LNCAP (cell line): ENCODE data around the gene ARHGAP11A.
A peak's percentile ranks its signal among the peaks of the same experiment; 100 is the strongest.

ENCODE experiments used
- TF ChIP-seq, protein P1 (sequence below): fragments of 450-650 bp; IDR thresholded peaks from 2 replicates; pipeline ENCODE4 v1.5.1; 2017; ENCODE audit warnings: mild to moderate bottlenecking

The ARHGAP11A gene

GRCh38 chr15:32642667-32643435 lies 27.5 kb downstream of the ARHGAP11A start:
- TF ChIP-seq, protein P1, sequence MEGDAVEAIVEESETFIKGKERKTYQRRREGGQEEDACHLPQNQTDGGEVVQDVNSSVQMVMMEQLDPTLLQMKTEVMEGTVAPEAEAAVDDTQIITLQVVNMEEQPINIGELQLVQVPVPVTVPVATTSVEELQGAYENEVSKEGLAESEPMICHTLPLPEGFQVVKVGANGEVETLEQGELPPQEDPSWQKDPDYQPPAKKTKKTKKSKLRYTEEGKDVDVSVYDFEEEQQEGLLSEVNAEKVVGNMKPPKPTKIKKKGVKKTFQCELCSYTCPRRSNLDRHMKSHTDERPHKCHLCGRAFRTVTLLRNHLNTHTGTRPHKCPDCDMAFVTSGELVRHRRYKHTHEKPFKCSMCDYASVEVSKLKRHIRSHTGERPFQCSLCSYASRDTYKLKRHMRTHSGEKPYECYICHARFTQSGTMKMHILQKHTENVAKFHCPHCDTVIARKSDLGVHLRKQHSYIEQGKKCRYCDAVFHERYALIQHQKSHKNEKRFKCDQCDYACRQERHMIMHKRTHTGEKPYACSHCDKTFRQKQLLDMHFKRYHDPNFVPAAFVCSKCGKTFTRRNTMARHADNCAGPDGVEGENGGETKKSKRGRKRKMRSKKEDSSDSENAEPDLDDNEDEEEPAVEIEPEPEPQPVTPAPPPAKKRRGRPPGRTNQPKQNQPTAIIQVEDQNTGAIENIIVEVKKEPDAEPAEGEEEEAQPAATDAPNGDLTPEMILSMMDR, result no peak

DNA sequence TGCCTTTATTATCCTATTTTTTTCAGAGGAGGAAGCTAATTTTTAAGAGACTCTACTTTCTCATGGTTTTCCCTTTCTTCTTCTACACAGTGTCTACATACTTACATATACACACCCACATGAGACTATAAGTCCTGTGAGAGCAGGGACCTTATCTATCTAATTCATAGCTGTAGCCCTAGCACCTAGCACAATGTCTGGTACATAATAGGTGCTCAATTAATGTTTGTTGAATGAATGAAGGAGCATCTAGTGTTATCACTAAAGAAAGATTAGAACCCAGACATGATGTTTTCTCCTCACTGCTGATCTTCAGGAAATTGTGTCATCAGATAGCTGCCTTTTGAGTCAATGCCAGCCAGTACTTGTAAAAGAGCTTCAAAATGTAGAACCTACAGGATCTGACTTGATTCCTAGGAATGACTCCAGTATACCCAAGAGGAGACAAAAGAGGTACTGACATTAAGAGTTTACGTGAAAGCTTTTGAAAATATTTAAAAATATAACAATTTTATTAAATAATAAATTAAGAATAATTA lies 28.7 kb downstream of the ARHGAP11A start:
- TF ChIP-seq, protein P1, result no peak

GRCh38 chr15:32646291-32646690 lies 31.0 kb downstream of the ARHGAP11A start:
- TF ChIP-seq, protein P1, result no peak

DNA sequence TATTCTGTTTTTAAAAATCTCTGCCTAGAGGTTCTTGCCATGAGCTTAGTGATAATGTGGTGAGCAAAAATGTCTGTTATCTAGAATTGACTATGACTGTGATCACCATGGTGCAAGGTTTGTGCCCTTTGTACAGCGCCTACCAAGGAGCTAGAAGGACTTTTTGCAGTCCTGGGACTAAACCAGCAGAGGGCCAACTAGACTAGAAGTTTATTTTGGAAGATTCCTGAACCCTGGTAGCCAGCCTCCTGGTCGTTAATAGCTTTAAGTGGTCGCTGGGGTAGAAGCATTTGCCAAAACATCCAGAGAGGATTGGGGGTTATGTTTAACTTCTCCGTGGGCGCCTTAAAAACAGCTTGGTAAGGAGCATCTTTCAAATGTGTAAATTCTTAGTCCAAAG lies 34.0 kb downstream of the ARHGAP11A start:
- TF ChIP-seq, protein P1, result peak; percentile 63

- TF ChIP-seq, protein P1, result peak; percentile 95
Observed at GRCh38 chr15:32651229-32651837, 36.0 kb downstream of the ARHGAP11A start.

DNA sequence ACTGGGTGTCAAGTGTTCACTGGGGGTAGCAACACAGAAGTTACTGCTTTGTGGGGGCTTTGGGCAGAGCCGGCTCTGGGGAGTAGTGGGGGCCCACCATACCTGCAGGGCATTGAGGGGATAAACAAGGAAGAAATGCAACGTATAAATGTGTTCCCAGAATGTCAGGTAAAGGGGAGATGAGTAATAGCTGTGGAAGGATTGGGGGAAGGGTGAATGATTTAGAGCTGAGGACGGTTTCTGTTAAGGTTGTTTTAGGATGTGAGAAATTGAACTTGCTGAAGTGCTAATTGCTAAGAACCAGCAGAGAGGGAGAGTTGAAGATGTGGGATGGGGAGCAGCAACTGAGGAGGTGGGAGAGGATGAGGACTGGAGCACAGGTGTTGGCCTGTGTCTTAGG lies 36.9 kb downstream of the ARHGAP11A start:
- TF ChIP-seq, protein P1, result no peak

GRCh38 chr15:32656091-32656490 lies 40.8 kb downstream of the ARHGAP11A start:
- TF ChIP-seq, protein P1, result no peak
